NOMO-1 treated with DMSO at 0.1 percent for 48 hours (cell line): ENCODE results near the gene GATA5.

ENCODE experiments used
- DNase-seq: peaks from one replicate; lab custom pipeline; 2025; ENCODE audit not compliant: unreplicated experiment; lab: John Stamatoyannopoulos, UW

The GATA5 gene

DNA sequence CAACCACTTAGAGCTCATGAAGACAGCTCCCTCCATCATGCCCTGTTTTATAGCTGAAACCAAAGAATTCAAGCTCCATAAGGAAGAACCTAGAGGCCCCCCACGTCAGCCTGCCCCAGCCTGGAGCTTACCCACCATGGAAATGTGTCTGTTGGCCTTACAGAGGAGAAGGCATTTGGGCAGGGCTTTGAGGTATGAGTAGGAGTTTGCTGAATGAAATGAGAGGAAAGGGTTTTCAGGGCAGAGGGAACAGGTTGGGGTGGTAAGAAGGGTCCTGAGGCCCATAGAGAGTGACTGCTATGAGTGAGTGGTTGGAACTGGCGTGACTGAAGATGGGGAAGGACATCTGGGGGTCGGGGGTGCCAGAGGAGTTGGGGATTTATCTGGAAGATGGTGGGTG, 12.7 kb upstream of the GATA5 start:
- DNase-seq, result no peak

DNA sequence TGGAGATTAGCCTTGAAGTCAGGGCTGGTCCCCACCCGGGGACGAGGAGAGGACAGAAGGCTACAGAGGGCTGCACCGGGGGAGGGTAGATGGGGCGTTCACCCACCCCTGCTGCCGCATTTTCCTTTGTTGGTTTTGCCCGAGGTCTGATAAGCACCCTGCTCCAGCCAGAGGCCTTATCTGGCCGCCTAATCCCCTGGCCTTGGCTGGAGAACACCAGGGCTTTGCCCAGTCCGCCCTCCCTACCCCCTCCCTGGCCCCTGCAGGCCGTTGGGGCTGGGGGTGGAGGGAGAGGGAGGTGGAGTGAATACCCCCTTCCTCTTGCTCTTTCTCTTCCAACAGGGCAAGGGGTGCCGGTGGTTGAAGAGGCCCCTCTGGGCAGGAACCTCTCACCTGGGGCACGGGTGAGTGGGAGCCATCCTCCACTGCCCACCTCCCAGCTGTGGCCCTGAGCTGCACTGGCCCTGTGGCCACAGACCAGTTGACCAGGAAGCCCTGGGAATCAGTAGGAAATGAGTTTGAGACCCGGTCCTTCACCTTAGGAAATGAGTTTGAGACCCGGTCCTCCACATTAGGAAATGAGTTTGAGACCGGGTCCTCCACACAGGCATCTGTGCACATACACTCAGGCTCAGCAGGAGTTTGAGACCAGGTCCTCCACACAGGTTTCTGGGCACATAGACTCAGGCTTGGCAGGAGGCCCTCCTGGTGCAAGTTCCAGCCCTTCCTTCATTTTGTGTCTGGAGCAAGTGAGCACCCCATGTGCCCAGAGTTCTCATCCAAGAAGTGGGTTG, 12.0 kb upstream of the GATA5 start:
- DNase-seq, result no peak

DNA sequence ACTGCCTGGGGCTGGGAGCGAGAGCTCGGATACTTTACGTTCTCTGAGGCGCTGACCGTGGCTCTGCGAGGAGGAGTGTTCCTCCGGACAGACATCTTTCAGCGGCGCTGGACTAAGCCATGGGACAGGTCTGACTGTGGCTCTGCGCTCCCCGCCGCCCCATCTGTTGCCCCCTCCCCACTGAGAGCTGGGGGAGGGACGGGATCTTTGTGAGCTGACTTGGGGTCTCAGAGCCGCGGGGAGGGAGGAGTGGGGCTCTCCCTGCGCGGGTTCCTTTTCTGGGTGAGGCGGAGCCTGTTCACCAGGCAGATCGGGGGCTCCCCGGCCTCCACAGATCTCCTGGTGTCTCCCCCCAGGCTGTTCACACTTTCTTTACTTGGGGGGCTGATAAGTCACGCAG, 11.3 kb upstream of the GATA5 start:
- no peak for DNase-seq

DNA sequence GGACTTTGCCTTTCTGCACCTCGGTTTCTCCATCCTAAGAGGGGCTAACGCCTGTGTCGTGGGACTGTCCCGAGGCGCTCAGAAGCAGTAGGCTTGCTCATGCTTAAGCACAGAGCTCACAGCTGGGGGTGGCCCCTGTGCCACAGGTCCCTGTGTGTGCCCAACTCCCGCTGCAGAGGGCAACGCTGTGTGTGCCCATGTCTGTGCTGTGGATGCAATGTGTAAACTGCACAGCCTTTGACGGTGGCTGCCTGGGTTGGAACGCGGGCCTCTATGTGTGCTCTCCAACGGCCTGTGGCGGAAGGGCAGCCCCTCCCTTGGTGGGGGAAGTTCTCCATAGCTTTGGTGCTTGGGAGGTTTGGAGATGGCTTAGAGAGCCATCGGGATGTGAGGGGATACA, 10.7 kb upstream of the GATA5 start:
- no peak for DNase-seq

DNA sequence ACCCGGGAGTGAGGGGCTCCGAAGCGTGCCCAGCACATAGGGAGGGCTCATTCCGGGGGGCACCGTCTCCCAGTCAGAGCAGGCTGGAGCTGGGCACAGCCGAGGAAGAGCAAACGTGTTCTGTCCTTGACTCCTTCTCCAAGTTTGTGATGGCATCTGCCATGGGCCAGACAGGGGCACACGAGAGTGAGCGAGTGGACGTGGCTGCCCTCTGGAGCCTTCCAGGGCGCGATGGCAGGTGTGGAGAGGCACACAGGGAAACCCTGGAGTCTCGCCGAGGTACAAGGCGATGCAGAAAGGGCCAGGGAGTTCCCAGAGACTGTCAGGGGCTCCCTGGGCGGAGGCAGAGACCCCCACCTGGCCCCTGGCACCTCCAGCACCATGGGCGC, 9.9 kb upstream of the GATA5 start:
- DNase-seq, result no peak

DNA sequence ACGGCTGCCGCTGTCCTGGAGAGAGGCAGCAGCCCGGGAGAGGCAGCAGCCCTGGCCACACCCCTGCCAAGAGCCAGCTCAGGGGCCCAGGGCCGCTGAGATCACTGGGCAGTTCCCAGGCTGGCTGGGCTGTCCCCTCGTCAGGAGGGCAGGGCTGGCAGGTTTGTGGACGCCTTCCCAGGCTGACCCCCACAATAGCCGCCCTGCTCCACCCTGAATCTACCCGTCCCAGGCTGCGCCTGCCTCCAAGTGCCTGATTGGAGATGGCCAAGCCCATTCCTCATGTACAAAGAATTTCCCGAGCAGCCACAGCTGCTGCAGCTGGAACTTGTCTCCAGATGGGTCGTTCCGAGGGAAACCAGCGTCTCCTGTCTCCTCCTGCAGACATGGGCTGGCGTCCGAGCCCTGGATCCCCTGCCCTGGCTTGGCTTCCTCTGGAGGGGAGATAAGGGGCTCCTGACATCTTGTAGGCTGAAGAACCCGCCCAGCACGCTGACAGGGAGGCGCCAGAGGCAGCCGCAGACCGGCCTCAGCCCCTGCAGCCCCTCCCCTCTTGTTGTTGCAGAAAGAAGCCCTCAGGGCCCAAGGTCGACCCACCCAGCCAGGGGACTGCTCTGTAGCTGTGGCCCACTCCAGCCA, 9.4 kb upstream of the GATA5 start:
- DNase-seq, result no peak

DNA sequence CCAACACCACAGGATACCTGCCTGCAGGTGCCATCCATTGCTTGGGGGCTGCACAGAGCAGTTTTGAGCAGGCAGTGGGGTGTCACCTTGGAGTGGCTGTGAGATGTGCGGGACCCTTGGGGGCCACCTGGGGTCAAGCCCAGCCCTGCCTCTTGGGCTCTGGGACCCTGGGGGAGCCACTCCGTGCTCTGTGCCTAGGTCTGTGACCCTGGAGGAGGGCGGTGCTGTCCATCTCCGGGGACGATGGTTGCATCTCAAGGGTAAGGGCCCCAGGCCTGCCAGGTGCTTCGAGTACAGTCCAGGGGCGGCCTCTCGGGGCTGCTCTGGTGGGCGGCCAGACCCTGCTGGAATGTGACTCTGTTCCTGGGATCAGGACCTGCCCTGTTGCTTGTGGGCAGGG, 8.7 kb upstream of the GATA5 start:
- no peak for DNase-seq

DNA sequence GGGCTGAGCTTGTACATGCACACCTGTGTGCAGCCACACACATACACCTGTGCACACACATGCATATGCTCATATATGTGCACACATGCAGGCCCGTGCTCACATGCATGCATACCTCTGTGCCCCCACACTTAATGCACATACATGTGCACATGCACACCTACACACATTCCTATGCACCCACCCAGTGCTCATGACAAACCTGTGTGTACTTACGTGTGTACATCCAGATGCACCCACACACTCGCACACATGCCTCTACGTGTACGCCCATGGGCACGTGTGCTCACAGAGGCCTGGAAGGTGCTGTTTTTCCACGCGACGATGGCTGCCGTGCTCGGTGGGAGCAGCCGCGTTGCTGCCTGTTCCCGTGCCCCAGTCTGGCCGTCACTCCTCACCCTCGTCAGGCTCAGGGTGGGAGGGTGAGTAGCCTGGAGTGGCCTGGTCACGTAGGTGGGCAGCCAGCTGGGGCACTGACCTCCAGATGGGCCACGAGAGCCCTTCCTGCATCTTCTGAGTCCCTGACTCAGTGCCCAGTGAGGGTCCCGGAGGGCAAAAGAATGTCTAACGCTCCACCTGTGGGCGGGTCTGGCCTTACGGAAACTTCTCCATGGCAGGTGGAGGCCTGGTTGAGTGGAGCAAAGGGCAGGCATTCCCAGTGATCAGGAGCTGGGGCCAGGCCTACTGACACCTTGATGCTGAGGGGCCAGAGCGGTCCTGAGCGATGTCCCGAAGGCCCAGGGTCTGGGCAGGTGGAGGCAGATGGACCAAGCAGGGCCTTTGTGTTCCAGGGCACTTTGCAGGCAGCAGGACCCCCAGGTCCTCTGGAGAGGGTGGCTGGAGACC, 8.0 kb upstream of the GATA5 start:
- DNase-seq, result no peak

DNA sequence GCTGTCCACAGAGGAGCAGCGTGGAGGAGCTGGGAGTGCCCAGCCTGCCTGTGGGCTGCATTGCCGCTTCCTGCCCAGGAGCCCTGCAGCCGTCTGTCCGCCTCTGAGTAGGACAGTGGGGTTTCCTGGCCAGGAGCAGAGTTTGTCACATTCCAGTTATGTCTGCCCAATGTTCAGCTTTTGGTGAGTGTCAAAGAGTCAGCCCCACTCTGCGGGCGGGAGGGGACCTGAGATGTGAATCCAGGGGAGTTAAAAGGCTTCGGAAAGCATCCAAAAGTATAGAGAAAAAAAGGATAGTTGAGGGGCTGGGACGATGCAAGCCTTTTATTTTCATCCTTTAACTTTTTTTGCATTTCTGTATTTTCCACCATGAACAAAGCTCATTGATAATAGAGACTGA, 7.2 kb upstream of the GATA5 start:
- DNase-seq, result no peak

DNA sequence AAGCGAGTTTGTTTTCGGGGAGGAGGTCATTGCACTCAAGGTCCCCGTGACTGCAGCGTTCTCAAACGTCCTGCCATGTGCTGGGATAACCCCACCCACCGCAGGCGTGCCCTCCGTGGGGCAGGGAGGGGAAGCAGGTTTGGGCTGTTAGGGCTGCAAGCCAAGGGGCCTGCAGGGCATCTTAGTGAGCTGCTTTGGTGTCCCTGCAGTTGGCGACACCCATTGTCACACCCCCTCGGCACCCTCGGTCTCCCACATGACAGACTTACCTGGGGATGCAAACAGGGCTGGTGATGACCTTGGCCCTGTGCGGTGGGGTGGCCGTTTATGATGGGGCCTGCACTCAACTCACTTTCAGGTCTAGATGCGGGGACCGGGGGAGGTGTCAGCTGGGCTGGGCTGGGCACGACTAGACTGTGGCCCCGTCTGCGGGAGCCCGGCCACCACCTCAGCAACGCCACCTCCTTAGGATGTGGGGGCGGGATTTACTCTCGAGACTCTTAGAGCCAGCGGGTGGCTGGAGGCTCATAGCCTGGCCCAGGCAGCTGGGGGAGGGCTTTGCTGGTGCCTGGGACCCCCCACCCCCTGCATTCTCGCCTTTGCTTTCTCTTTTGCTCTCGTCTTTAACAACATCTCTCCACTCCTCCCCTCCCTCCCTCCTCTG, 6.5 kb upstream of the GATA5 start:
- DNase-seq, result no peak

DNA sequence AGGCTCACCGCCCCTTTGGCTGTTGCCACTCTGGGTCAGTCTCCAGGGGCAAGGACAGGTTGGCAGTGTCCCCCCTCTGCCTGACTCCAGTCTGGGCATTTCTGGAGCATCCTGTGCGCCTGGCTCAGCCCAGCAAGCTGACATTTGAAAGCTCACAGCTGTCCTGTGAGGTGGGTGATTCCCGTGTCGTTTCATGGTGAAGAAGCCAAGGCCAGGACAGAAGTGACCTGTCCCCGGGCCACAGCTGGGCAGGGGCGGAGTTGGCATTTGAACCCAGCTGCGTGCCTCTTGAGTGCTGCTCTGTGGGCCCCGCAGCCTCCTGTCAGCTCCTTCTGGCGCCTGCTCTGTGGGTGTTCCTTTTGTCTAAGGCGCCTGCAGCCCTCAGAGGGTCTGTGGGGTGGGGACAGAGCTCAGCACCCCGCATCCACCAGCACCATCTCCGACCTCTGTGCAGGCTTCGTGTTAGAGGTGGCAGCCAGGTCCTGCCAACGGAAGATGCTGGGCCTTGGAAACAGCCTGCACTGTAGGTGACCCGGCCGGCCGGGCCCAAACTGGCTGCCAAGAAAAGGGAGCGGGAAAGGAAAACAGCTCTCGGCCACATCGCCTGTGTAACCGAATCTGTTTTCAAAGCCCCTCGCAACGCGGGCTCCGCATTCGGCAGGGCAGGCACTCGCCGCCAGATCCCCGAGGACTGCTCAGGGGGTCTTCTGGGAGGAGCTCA, 5.8 kb upstream of the GATA5 start:
- no peak for DNase-seq

DNA sequence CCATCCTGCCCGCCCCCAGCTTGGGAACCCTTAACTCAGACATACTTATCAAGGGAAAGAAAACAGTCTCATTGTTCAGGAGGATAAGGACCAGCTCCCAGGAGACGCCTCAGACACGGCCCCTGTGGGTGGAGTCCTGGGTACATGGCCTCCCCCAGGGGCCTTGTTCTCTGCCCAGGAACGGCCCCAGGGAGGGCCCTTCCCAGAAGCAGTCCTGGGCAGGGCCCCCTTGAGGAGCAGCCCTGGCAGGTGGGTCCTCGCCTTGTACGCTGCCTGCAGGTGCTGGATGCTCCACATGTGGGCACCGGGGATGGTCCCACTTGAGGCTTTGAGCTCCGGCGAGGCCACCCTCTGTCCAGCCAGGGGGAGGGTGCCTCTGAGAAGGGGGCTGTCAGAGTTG, 4.5 kb upstream of the GATA5 start:
- no peak for DNase-seq

DNA sequence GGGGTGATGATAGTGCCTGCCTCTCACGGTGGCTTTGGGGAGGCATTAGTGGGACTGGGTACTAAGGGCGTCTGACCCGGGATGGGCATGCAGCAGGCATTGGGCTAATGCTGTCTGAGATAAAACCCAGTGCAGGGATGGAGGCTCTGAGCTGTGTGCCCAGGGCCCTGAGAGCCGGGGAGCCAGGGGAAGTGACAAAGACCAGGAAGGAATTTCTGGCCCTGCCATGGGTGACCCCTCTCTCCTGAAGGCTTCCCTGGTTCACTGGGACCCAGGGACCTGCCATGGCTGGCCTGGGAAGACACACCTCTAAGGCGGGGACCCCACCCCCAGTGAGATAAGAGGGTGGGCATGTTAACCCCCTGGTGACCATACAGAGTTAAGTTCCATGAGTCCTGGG, 3.9 kb upstream of the GATA5 start:
- DNase-seq, result no peak

DNA sequence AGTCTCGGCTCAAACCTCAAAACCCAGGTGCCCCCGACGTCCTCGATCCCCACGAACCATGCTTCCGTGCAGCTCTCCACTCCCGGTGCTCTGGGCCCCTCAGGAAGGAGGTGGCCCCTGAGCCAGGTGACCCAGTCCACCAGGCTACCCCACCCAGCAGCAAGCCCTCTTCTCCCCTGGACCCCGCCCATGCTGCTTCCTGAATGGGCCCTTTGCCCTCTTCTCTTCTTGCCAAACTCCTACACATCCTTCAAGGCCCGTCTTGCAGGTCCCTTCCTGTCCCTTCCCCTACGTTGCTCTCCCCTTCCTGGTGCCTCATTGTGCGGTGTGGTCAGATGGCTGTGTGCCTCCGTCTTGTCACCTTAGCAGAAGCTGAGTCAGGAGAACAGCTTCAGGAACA, 3.4 kb upstream of the GATA5 start:
- DNase-seq, result no peak

DNA sequence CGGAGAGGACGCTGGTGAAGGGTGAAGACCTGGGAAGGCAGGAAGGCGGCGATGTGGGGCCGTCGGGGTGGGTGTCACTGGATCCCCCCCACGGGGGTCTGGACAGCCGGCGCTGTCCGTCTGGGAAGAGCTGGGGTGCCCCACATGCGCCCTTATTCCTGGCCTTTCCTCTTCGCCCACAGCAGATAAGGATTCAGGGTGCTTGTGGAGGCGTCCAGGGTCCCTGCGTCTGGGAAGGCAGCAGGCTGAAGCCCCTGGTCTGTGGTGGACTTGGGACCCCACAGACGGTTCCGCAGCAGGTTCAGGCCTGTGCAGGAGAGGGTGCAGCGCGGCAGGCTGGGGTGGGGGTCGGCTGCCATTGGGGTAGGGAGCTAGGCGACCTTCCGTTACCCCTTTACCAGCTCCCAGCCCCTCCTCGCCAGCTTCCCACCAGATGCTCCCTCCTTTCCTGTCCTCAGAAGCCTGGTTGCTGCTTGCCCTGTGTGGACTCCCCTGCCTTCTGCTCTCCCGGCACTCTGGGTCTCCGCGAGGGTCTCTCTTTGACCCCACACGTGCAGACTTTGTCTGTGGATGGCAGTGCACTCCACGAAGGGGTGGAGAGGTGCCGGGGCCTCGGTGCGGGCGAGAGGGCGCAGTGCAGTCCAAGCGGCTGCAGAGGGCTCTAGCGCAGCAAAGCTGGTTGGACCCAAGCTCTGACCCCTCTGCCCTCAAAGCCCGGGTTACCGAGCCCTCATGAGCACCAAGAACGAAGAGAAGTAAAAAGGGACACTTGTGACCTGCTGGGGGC, 2.1 kb upstream of the GATA5 start:
- no peak for DNase-seq

DNA sequence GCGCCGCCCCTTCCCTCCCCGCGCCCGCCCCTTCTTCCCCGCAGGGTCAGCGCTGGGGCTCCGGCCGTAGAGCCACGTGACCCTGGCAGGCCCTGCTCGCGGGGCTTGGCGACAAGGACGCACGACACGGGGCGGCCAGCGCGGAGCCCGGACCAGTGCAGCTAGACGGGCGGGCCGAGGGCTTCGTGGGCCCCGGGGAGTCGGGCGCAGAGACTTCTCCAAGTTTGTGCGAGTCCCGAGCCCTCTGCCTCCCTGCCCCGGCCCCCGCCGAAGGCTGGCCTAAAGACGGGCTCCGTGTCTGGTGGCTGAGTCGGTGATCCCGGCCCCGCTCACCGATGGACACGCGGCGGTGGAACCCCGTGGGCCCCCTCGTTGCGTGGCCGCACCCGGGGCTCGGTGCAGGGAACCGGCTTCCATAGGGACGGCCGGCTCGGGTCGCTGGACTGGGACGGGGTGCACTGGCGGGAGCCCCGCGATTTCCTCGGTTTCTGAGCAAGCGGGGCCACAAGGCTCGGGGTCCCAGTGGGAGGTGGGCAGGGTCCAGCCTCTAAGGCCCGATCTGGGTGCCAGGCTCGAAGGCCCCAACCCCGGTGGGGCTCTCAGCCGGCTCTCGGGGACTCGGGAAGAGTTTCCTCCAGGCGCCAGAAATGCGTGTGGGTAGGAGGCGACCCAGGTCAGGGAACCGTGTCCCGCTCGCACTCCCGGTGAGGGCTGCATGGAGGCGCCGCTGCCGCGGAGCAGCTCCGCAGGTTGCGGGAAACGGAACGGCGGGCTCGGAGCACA, 452 bp upstream of the GATA5 start:
- no peak for DNase-seq

DNA sequence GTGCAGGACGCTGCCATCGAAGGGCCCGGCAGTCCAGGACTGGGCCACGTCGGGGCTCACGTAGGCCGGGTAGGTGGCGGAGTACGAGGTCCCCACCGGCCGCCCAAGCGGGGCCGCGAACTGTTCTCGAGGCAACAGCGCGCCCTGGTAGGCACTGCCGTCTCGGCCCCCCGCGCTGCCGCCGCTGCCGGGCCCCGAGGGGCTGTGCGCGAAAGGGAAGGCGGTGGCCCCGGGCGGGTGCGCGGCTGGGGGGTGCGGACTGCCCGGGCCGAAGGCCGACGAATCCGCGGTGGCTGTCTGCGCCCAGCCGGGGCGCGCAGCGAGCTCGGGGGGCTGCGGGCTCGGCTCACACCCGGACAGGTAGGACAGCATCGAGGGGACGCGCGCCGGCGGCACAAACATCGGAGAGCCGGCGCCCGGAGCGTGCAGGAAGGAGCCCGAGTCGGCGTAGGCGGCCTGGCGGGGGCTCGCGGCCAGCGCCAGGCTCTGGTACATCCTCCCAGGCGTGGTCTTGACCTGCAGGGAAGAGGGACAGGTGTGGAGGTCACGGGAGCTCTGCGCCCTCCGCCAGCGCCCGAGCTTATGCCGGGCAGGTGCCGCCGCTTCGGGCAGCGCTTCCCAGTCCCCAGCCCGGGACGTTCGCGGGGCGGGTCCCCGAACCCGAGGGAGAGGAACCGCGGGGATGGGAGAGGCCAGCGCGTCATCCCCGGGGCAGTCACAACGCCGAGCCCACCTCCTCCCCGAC, 596 bp downstream of the GATA5 start:
- no peak for DNase-seq

DNA sequence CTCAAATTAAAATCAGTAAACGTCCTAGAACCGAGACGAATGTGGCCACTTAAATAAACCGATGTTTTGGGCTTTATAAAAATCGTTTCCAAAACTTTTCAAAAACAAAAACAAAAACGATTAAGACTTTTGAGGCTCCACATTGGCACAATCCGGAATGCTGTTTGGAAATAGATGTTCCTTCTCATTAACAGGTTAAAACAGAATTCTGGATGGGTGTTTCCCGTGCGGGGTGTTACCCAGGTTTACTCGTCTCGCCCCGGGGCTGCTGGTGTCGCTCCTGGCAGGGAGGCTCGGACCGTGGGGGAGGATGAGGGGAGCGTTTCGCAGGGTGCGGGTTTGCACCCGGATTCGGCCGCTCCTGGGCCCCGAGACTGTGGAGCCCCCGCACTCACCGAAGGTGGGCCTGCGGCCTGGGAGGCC, 1.2 kb downstream of the GATA5 start:
- no peak for DNase-seq
